Stimulated activated CD8-positive, alpha-beta memory T cell treated with anti-CD3 and anti-CD28 coated beads, Interleukin-12 subunit alpha, Interleukin-12 subunit beta, amount 100 ng/mL, for 24 hours (primary cell): ENCODE measurements around the gene UVRAG.

Experiments
- DNase-seq: peaks from one replicate; pipeline ENCODE4 v3.0.0-alpha.2; 2020; ENCODE audit errors: extremely low read depth

UVRAG gene

DNA sequence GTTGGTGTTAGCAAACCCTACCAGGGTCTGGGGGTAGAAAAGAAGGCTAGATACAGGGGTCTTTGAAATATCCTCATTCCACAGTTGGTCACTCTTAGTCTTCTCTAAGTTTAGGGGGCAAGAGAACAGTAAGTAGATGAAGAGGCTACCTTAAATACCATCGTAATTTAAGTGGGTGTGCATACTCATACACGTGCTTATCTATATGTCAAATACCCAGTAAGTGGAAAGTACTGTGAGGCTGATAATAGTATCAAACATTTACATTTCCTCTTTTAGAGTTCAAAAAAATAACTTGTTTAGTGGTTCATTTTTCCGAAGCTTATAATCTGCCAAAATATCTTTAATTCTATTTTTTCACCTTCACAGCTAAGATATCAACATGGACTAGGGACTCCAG, 300.5 kb downstream of the UVRAG start:
- no peak for DNase-seq

DNA sequence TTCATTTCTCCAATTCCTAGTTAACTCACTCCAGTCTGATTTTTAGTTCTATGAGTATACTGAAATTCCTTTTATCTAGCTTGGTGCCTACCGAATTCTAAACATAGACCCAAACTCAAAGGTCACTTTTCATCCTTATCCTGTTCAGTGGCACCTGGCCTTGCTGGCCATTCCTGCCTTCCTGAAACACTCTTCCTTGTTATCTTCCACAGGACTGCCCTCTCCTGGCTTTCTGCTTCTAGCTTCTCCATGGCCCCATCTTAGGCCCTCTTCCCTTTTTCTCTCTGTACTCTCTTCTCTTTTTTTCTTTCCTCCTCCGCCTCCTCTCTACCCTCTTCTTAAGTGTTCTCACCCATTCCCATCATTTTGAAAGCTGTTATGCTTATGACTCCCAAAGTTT, 304.0 kb downstream of the UVRAG start:
- no peak for DNase-seq

DNA sequence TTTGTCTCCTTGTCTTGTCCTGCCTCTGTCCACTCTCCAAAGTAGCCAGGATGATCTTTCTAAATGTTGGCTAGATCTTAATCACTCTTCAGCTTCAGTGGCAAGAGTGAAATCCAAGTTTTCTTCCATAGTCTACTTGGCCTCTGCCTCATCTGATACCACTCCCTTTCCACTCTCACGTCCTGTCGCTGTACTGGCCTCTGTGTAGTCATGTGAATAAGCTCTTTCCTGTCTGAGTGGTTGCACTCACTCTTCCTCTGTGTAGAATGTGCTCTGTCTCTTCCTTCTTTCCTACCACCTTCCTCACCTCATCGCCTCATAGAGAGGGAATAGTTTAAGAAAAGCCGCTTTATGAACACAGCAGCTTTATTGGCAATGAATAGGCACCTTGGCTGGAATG, 304.8 kb downstream of the UVRAG start:
- DNase-seq, result no peak

DNA sequence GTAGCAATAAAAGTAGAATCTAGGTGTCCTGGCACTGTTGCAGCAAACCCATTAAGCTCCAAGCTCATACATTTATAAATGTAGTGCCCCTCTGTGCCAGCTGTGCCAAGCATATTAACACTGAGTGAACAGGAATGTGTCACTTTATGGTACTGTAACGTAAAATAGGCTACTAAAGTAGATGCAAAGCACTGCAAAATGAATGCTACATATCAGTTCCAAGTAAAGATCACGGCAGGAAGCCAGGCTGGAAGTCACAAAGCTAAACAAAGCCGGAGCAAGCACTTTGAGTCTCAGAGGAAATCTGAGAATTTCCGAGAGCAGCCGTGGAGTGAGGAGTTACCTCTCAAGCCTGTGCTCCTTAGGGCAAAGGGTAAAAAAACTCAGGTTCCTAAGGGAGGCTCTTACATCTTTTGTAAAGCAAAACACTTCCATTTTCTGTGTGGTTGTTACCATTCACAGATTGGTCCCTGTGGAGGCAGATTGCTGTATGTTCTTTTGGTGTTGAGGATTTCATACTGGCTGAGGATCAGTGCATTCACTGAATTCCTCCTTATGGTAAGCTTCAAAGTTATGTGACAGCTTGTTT, 305.6 kb downstream of the UVRAG start:
- DNase-seq, result no peak

DNA sequence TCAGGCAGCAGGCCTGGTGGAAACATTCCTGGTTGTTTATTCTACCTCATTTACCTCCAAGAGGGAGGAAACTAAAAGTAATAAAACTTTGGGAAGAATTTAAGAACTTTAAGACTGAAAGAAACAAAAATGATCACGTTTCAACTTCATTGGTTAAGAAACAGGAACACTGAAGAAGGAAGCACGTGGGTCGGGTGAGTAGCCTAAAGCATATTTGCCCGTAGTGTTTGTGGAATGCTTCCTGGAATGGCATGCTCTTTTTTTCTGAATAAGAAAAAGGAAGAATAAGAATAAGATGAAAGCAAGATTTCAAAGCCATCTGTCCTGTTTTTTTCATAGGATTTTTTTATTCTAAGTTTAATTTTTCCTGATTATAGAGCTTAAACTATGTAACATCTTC, 308.2 kb downstream of the UVRAG start:
- DNase-seq, result no peak

DNA sequence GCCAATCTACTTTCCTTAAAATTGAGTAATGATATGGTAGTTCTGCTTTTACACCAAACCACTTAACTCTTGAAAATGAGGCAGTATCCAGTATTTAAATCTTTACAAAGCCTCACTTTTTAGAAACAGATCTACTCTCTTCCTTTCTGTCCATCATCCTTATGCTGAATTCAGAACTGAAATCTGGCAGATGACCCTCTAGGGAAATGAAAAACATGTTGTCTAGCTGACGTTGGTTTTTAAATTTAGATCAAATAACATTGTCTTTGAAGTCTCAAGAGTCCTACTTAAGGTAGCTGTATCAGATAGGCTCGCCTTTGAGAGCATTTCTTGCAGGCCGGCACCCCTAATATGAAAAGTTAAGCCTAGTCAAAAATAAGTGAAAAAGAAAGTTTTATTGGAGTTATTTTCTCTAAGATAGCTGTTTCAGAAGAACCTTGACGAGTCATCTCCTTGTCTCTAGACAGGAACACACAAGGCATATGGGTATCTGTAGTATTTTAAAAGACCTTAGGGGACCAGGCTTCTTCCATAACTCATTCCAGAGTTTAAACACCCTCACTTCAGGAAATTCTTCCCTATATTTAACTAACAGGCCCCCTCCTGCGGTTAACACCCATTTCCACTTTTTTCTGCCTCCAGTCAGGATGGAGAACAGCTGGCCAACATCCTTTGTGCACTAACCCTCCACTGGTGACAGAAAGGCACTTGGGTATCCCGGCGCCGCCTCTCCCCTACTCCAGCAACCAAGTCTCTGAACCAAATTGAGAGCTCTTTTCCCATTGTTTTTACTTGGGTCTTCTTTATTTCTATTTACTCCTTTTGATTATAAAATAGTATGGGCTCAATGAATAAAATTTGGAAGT, 310.1 kb downstream of the UVRAG start:
- no peak for DNase-seq

DNA sequence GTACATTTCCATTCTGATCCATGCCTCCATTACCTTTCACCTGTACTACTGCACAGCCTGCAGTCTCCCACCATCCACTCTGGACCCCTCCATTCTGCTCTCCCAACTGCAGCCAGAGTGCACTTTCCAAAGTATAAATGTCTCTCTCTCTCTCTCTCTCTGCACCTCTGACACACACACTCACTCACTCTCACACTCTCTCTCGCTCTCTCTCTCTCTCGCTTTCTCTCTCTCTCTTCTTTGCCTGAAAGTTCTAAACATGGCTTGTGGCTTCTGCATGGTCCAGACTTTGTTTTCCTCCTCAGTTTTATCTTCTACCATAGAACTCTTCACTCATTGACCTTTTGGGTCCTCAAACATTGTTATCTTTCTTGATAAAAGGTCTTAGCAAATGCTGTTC, 314.7 kb downstream of the UVRAG start:
- no peak for DNase-seq

DNA sequence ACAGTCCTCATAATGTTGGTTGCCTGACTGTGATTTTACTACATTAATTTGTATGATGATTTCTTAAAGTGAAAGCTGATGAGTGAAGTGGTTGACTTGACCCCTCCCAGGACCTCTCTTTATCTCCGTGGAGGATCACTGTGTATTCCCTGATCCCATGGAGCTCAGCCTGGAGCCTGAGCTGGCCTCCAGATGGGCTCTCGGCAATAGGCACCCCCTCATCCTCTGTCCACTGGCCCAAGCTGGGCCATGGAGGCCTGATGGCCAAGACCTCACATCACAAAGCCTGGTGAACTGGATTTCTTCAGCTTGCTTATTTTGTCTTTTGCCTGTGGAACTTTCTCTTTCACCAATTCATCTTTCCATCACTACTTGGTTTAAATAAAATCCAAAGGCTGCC, 316.1 kb downstream of the UVRAG start:
- DNase-seq, result no peak

DNA sequence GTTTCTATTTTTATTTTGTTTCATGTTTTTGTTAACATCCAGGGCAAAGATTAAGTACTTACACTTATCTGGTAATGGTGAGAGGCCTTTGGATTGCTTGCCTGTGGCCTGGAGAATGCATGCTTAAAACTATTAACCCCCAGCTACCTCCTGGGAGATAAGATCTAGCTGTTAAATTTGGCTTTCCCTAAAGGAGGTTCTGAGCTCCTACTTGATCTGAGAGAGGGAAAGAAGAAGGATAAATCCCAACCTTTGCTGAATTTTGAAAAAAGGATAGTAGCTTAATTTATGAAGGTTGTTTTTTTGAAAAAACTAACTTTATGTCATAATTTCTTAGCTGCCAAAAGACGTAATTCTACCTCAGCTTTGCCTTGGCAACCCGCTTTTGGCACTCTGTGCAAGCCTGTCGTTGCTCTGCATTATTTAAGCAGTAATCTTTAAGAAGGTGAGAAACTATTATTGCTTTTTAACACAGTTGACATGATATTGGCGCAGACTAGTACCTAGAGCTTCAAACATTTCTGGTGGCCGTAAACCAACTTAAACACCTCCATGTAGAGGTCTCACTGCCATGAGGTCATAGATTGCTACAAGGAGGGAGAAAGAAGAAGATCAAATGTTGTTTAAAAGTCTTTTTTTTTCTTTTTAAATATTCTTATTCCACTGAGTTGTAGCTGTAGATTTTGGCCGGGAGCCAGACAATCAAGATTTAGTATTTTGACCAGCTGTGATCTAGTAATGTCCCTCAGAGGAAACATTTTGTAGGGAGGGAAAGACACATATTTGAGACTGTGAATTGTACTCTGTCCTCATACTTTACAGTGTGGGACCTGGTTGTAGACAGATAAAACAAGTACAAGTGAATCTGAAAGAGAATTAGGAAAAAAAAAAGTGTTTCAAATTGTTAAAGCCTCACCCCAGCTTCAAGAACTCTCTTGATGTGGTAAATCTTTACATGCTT, 316.9 kb downstream of the UVRAG start:
- DNase-seq, result no peak

DNA sequence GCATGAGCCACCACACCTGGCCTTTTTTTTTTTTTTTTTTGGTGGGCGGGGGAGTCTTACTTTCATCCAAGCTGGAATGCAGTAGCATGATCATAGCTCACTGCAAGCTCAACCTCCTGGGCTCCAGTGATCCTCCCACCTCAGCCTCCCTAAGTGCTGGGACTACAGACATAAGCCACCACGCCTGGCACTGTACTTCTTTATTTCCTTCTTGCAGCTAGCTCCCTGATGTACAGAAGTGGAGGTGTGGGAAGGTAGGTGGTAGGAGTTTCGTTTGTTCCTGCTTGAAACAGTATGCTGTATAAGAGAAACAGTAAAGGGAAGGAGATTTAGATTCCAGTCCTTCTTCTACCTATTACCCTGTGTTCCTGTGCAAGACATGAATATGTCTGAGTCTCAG, 319.2 kb downstream of the UVRAG start:
- no peak for DNase-seq

DNA sequence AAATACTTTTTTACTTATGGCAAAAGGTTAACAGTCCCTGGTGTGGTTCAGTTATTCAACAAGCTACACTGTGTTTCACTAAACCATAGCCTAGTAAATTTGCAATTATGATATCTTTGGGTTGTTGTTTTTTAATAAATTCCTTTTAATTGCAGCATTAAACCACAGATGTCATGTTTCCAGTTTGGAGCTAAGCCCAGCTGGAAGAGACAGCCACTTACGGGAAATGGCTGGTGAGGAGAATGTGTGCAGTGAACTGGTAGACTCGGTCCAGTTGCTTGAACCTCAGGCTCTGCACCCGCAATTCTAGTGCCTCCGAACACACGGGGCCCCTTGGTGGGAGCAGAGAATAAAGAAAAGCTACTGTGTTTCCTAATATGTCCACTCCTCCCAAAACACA, 320.5 kb downstream of the UVRAG start:
- no peak for DNase-seq

DNA sequence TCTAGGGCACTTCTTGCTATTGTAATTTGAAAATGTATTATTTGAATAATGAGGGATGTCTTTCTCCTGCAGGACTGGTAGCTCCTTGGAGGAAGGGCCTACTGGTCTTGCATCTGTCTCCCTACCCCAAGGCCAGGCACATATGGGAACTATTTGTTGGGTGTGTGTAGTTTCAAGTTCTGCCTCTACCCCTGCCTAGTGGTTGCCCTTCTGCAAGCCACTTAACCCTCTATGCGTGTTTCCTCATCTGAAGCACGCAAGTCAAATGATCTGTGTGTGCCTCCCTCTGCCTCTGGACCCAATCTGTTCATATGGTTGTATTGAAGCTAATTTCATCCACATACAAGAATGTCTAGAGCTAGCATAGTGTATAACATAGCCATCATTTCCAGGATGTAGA, 324.3 kb downstream of the UVRAG start:
- no peak for DNase-seq

DNA sequence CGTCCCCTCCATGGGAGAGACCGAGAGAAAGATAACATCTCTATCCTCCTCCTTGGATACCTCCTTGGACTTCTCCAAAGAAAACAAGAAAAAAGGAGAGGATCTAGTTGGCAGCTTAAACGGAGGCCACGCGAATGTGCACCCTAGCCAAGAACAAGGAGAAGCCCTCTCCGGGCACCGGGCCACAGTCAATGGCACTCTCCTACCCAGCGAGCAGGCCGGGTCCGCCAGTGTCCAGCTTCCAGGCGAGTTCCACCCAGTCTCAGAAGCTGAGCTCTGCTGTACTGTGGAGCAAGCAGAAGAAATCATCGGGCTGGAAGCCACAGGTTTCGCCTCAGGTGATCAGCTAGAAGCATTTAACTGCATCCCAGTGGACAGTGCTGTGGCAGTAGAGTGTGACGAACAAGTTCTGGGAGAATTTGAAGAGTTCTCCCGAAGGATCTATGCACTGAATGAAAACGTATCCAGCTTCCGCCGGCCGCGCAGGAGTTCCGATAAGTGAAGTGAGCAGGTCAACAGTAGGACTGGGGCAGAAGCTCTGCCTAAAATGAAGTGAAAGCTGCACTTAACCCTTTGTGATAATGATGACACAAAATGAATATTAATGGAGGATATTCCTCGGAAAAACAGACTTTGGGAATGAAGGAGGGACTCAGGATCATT, 326.0 kb downstream of the UVRAG start:
- DNase-seq, result no peak

DNA sequence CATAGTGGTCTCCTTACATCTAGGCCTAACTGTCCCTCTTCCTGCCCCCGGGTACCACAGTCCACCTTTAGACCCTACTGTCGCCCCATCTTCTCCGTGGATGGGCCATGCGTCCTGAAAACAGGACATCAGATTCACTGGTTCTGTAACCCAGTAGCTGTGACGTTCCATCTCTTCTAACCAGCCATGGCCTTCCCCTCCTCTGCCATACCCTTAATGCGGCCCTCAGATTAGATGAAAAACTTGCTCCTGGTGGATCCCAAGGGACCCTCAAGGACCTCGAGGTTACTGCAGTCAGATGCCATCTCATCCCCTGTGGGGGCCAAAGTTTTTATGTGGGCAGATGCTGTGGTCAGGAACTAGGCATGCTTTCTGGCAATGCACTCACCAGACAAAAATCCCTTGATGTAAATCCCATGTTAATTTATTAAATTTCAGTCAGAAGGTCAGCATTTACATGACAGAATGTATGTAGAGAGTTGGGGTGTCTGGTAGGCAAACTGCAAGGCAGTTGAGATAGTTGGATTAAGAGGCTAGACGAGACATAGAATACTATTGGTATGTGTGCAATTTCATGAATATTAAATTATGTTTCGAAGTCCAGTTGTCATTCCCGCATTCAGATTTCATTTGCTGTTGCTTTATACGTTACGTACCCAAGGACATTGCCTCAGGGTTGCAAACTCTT, 327.0 kb downstream of the UVRAG start:
- no peak for DNase-seq

DNA sequence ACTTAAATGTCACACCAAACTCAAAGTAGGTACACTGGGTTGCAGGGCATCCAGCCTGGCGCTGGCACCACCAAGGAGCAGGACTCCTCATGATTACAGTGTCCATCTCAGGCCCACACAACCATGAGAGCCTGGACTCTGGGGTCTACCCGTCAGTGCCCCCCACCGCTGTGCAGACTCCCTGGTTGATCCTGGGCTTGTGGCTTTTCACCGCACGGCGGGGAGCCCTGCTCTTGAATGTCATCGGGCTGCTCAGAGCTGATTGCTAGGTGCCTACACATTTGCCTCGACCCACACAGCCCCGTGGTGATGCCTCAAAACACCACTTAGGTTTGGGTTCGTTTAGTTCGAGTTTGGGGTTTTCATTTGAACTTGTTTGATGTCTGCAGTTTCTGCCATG, 328.3 kb downstream of the UVRAG start:
- no peak for DNase-seq

DNA sequence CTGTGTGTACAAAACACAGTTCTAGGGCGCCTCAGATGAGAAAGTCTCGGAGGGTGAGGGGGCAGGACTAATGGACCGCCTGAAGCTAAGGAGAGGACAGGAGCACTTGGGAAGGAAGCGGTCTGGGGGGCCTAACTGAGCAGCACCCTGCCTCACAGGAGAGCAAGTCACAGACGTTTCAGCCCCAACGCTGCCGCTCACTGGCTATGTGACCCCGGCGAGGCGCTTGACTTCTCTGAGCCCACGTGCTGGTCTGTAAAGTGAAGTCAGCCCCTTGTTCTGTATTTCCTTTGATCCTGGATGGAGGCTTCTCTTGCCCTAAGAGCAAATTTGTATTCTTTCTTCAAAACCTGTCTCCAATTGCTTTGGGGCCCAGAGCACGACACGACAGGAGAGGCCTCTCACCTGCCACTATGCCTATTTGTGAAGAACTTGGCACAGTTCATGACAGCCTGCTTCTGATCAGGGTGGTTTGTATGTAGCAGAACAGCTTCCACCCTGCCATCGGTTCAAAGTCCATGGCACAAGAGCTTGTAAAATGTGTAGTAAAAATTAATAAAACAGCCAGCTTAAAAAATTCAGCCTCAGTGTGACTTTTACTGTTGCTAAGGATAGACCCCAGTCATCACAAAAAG, 332.2 kb downstream of the UVRAG start:
- DNase-seq, result no peak

DNA sequence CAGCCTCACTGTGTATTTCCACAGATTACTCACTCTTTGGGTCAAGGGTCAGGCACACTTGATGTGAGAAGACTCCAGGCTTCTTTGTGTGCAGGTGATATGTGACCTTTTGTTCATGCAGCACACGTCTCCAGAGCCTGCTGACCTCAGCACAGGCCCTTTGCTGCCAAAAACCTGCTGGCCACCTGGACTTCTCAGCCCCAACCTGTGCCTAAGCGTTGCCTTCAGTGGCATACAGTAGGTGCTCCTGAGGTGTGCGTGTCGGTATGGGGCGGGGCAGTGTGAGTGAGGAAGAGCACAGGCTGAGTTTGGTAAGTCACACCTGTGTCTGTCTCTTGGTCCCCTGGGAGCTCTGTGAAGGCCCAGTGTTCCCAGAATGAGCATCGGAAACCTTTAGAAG, 333.2 kb downstream of the UVRAG start:
- no peak for DNase-seq

DNA sequence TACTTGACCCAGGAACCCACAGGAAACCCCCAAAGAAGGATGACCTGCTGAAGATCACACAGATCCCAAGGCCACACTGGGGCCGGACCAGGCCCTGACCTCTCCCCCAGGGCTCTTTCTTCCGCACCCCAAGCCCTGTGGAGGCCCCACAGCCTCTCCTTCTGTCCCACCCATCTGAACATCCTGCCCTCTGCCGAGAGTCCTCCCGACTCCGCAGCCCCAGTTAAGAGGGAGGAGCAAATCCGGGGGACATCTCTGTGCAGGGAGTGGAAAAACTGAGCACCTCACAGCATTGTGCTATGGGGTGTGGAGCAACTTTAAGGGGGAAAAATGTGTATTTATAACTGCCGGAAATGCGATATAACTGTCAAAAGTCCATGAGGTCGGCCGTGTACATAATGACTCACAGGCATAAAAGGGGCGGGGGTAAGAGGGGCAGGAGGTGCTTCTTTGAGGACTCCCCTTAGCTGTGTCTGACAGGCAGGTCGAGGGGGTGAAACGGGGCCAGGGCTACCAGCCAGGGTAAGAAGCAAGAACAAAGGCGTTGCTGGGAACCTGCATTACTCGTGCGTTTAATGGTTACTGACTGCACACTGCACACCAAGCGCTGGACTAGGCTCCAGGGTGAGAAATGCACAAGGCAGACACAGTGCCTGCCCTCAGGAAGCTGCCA, 334.1 kb downstream of the UVRAG start:
- no peak for DNase-seq

DNA sequence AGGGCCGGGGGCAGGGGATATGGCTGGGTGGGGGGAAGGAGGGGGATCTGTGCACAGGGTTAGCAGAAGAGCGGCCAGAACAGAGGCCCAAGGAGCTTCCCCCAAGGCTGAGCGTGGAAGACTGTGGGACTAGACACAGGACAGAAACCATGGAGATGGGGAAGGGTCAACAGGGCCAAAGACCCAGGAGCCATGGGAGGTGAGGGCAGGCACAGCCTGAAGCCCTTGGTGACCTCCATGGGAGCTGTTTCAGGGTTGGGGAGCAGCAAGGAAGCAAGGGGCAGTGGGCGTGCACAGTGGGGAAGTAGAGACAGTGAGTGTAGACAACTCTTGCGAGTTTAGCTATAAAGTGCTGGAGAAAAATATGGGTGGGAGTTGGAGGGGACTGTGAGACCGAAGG, 334.7 kb downstream of the UVRAG start:
- DNase-seq, result no peak

DNA sequence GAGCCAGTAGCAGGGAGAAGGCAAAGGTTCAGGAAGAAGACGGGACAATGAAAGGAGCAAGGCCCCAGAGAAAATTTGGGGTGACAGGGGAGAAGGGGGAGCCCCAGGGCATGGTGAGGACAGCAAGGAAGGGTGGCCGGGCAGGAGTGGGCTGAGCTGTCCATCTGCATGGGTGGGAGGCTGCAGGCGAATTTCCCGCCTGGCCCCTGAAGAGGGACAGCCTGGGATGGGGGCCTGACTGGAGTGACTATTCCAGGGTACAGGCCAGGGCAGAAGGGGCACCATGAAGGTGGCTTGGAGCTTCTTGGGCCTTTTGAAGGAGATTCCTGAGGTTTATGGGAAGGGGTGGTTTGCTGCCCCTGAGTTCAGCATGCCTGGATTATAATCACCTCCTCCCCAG, 335.1 kb downstream of the UVRAG start:
- no peak for DNase-seq
